ENCODE results near the gene ANKRD29. TPM values are rescaled to one million over a fixed set of nuclear protein-coding genes. Genes with fewer than 3 reads are reported as not detected.

Gene ANKRD29
- total RNA-seq, 1 donor from 2014 or later, result not detected

GRCh38 chr18:23689616-23690504 lies 27.1 kb upstream of the ANKRD29 start:
- peaks cover 10% of the 10 kb centered on the region for H3K4me1 Mint-ChIP-seq
- TF ChIP-seq, protein P1, sequence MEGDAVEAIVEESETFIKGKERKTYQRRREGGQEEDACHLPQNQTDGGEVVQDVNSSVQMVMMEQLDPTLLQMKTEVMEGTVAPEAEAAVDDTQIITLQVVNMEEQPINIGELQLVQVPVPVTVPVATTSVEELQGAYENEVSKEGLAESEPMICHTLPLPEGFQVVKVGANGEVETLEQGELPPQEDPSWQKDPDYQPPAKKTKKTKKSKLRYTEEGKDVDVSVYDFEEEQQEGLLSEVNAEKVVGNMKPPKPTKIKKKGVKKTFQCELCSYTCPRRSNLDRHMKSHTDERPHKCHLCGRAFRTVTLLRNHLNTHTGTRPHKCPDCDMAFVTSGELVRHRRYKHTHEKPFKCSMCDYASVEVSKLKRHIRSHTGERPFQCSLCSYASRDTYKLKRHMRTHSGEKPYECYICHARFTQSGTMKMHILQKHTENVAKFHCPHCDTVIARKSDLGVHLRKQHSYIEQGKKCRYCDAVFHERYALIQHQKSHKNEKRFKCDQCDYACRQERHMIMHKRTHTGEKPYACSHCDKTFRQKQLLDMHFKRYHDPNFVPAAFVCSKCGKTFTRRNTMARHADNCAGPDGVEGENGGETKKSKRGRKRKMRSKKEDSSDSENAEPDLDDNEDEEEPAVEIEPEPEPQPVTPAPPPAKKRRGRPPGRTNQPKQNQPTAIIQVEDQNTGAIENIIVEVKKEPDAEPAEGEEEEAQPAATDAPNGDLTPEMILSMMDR (IDR thresholded peaks at IDR 0.05), result no peak
- no peak for DNase-seq
- no peak for ATAC-seq (ENCODE audit: low read depth)
- CTCF ChIA-PET, result no interaction called here
- no peaks in the 10 kb centered on the region for H3K36me3 Mint-ChIP-seq (ENCODE audit: low read depth)
- peak overlapping the region; percentile 55 for H3K4me3 Mint-ChIP-seq
- H3K27me3 Mint-ChIP-seq, result peaks cover 34% of the 10 kb centered on the region
- no peaks in the 10 kb centered on the region for H3K9me3 Mint-ChIP-seq
- intact Hi-C loops (cut with micrococcal nuclease), result no loop called here
- H3K27ac Mint-ChIP-seq, result no peak overlapping the region
- POLR2A ChIA-PET, result no interaction called here

DNA sequence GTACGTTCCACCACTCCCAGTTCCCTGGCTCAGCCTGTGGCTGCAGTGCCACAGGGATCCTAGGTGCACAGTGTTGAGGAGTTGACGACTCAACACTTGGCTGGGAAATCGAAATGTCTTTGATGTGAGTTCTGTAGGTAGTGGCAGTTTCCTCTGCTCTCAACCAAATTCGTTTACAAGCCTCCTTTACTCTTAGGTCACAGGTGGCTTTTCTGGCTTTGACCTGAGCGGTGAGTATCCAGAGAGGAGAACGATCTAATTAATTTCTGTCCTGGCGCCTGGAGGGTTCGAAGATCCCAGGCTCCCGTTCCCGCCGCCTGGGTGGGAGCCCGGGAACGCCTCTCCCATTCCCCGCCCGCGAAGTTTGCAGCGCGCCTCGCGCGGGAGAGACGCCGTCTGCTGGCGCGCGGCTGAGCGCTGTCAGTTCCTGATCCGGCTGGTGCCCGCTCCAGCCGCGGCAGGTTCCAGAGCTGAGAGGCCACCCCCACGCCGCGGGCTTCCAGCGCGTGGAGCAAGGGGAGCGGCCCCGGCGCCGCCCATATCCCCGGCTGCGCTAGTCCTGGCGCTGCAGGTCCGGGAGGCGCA lies 26.4 kb upstream of the ANKRD29 start, which contains the start of gene LAMA3:
Gene LAMA3 (plus strand): TSS at position 423 of the 585 bp plus-strand sequence. CDS start 231 bp downstream, outside the sequence.
- Mint-ChIP-seq H3K4me1 (peaks cover 10% of the 10 kb centered on the region), H3K36me3 (ENCODE audit: low read depth) (no peaks in the 10 kb centered on the region), H3K27me3 (peaks cover 30% of the 10 kb centered on the region), H3K27ac (no peak within 1 kb of the TSS), H3K4me3 (peak within 1 kb of the TSS; percentile 55), H3K9me3 (no peaks in the 10 kb centered on the region)
- intact Hi-C loops (cut with micrococcal nuclease), result no loop called here
- CTCF ChIA-PET, result no interaction called here
- no peak for DNase-seq
- ATAC-seq (ENCODE audit: low read depth), result no peak
- TF ChIP-seq, protein P1 (IDR thresholded peaks at IDR 0.05), result no peak
- POLR2A ChIA-PET, result no interaction called here

- Mint-ChIP-seq H3K36me3 (ENCODE audit: low read depth) (no peaks in the 10 kb centered on the region), H3K27ac (no peak overlapping the region), H3K9me3 (no peaks in the 10 kb centered on the region), H3K4me3 (no peak overlapping the region), H3K4me1 (peaks cover 10% of the 10 kb centered on the region), H3K27me3 (peaks cover 26% of the 10 kb centered on the region)
- intact Hi-C loops (cut with micrococcal nuclease), result no loop called here
- no peak for DNase-seq
- ChIA-PET POLR2A (no interaction called here), CTCF (no interaction called here)
- TF ChIP-seq, protein P1 (IDR thresholded peaks at IDR 0.05), result no peak
- no peak for ATAC-seq (ENCODE audit: low read depth)
These were observed 25.8 kb upstream of the ANKRD29 start for GRCh38 chr18:23688528-23688927.

GRCh38 chr18:23684515-23685197 lies 21.9 kb upstream of the ANKRD29 start:
- intact Hi-C loops (cut with micrococcal nuclease), result no loop called here
- TF ChIP-seq, protein P1 (IDR thresholded peaks at IDR 0.05), result no peak
- ATAC-seq (ENCODE audit: low read depth) (no peak), DNase-seq (no peak)
- H3K27ac Mint-ChIP-seq, result no peak overlapping the region
- no peak overlapping the region for H3K4me3 Mint-ChIP-seq
- H3K4me1 Mint-ChIP-seq, result peaks cover 4% of the 10 kb centered on the region
- H3K9me3 Mint-ChIP-seq, result no peaks in the 10 kb centered on the region
- POLR2A ChIA-PET, result interaction anchor here (0.6 kb wide), 1 partner anchor 71 kb away, joined by 3 read pairs; no protein-coding TSS in a partner anchor
- no peaks in the 10 kb centered on the region for H3K36me3 Mint-ChIP-seq (ENCODE audit: low read depth)
- CTCF ChIA-PET, result no interaction called here
- H3K27me3 Mint-ChIP-seq, result peaks cover 31% of the 10 kb centered on the region

- TF ChIP-seq, protein P1 (IDR thresholded peaks at IDR 0.05), result no peak
- intact Hi-C loops (cut with micrococcal nuclease), result no loop called here
- DNase-seq (no peak), ATAC-seq (ENCODE audit: low read depth) (no peak)
- CTCF ChIA-PET, result no interaction called here
- Mint-ChIP-seq H3K4me3 (no peak overlapping the region), H3K36me3 (ENCODE audit: low read depth) (no peaks in the 10 kb centered on the region), H3K27me3 (peaks cover 32% of the 10 kb centered on the region), H3K9me3 (no peaks in the 10 kb centered on the region), H3K27ac (no peak overlapping the region), H3K4me1 (no peaks in the 10 kb centered on the region)
- POLR2A ChIA-PET, result no interaction called here
These were observed 21.0 kb upstream of the ANKRD29 start for GRCh38 chr18:23683671-23684070.

All from activated B cell treated with CpG ODN at 0.5 μM for 24 hours (primary cell).